ENCODE data around the gene CHCT1.

DNA sequence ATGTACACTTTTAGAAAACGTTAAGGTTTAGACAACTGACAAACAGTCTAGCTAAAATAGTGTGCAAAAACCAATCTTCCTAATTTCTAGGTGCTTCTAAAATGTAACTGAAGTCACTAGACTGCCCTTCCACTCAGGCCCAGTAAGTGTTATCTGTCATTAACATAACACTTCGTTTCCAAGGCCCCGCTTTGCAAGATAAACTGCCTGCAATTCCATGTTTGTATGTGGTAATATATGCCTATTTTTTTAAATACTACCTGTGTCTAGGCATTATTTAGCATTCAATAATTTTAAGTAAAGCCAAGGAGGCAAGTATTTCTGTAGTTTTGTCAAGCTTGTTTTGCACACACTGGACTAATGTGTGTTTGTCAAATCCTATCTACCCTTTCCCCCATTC, 33.5 kb upstream of the CHCT1 start:
- TF ChIP-seq, protein P1, sequence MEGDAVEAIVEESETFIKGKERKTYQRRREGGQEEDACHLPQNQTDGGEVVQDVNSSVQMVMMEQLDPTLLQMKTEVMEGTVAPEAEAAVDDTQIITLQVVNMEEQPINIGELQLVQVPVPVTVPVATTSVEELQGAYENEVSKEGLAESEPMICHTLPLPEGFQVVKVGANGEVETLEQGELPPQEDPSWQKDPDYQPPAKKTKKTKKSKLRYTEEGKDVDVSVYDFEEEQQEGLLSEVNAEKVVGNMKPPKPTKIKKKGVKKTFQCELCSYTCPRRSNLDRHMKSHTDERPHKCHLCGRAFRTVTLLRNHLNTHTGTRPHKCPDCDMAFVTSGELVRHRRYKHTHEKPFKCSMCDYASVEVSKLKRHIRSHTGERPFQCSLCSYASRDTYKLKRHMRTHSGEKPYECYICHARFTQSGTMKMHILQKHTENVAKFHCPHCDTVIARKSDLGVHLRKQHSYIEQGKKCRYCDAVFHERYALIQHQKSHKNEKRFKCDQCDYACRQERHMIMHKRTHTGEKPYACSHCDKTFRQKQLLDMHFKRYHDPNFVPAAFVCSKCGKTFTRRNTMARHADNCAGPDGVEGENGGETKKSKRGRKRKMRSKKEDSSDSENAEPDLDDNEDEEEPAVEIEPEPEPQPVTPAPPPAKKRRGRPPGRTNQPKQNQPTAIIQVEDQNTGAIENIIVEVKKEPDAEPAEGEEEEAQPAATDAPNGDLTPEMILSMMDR (IDR thresholded peaks at IDR 0.05) = no peak
- TF ChIP-seq POLR2A (IDR thresholded peaks at IDR 0.05) = no peak

All from body of pancreas (tissue), 4 donors.